ENCODE data around the gene HDAC9.

Gene HDAC9

DNA sequence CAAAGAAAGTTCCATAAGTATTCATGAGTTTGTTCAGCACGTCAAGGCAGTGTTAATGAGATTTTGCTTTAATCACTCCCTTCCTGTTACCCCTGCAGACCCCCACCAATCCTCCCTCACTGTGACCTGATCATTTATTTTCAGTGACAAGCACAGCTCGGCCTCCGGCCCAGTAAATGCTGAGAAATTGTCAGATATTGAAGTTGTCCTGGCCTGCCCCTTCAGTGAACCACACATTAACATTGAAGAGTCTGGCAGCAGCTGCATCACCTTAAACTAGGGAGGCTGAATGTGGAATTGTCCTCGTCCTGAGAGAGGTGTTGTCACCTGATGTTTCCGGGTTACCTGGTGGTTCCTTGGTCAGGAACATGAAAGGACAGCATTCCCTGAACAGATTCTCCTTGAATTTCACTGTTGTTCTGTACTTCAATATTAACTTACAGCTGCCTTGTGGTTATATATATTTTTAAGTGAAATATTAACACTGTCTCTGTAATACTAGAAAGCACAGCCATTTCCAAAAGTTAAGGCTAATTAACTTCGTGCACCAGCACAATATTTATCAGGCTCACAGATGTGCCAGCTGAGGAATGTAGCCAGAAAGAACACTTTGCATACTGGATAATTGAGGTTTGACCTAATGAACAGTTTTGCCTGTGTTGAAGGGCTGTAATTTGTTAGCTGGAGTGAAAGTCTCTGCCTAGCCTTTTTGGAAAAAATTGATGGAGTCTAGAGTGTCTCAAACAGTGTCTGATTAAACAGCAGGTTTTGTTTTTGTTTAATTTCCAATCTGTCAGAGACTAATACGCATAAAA lies 265.3 kb downstream of the HDAC9 start:
- no peak for DNase-seq (ENCODE audit: low read depth, low spot score)
- H3K27ac ChIP-seq = no peak overlapping the region

DNA sequence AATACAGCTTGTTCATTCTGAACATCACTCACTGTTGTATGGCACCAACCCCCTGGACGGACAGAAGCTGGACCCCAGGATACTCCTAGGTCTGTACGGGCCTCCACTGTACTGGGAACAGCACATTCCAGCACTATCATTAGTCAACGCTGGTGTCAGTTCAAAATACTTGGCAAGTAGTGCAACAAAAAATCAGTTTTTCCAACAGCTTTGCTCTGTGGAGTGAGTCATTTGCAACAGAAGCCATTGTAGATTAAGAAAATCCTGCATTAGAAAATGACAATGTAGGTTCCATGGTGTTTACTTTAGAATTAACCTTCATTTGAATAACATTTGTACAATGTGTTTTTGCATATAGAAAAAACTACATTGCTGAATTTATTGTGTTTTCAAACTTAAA lies 266.6 kb downstream of the HDAC9 start:
- no peak for DNase-seq (ENCODE audit: low read depth, low spot score)
- no peak overlapping the region for H3K27ac ChIP-seq

DNA sequence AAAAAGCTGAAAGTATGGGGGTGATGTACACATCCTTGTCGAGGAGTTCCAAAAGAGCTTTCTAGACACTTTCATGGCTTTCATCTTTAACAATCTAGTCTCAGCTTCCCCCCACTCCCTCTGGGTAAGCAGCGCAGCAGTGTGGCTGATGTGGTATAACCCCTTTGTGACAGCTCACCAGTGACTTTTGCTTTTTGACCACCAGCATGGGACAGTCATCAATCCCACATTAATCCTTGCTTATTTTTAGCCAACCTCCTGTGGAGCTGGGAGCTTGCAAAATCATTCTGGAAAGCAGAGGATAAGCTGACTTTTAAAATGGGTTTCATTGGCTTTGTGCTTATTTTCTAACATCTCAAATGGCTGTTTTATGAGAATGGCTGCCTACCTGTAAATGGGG lies 272.7 kb downstream of the HDAC9 start:
- H3K27ac ChIP-seq = no peak overlapping the region
- no peak for DNase-seq (ENCODE audit: low read depth, low spot score)

DNA sequence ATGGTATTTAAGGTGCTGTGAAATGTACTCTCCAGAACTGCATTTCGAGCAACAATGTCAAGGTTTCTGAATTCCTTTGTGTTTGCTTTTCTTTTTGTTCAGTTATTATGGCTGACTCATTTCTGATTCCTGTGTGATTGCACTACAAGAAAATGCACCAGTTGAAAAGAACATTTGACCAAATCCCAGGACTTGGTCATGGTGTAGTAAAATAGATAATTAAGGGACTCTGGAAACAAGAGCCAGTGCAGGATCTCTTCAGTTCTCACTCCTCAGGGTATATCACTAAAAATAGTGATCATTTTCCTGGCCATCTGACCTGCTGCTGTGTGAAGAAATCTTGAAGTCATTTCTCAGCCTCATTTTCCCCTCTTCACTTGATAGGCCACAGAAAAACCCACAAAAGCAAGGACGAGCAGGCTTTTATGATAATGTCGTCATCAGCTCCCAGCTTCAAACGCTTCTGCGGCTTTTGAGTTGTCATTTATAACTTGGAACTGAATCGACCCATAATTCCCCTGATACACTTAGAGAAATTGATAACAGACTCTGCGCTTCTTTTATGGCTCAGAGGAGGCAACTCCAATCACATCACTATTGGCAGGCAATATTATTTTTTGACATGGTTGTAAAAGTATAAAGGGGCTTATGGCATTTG lies 274.7 kb downstream of the HDAC9 start:
- no peak for DNase-seq (ENCODE audit: low read depth, low spot score)
- peak overlapping the region; percentile 22 for H3K27ac ChIP-seq

DNA sequence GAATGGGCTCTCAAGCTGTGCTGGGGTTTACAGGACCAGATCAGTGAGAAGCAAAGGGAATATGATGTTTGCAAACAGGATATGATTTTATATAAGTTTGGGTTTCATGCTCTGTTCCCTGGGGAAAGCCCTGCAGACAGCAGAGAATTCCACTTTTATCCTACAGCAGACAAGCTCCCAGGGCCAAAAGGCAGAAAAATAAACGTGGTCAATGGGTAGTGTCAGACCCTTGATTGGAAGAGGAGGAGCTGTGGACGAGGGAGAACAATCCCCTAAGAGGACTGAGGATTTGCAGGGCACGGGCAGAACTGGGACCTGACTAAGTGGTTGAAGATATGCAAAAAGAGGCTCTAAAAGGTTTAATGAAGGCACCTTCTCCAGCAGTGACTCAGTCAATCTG lies 275.3 kb downstream of the HDAC9 start:
- no peak for DNase-seq (ENCODE audit: low read depth, low spot score)
- H3K27ac ChIP-seq = no peak overlapping the region

DNA sequence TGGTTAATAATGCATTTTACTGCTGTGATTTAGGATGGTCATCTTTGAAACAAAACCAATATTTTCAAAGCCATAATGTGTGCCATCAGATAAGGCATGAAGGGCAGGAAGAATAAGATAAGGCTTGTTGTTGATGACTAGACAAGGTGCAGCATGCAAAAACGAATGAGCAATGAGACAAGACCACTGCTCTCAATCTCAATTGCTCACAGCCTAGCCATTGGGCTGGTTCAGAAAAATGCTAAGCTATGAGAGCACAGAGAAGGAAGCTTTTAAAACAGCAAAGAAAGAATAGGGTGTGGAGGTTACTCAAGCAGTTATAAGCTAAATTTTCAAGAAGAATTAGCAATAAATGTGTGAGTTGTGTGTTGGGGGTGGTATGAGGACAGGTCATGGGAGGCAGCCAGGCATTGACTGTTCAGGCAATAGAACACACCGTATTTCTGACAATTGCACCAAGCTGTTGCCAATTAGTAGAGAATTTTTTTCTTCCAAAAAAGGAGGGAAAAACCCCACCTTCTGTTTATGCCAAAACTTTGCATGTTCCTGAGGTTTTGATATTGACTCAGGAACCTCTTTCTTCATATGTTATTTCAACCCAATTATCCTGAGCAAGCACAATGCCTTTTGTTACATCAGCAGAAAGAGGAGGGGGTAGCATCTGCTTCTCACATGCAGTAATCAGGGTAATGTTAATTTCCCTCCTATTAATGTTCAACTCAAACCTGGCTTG lies 276.5 kb downstream of the HDAC9 start:
- DNase-seq (ENCODE audit: low read depth, low spot score) = no peak
- no peak overlapping the region for H3K27ac ChIP-seq

DNA sequence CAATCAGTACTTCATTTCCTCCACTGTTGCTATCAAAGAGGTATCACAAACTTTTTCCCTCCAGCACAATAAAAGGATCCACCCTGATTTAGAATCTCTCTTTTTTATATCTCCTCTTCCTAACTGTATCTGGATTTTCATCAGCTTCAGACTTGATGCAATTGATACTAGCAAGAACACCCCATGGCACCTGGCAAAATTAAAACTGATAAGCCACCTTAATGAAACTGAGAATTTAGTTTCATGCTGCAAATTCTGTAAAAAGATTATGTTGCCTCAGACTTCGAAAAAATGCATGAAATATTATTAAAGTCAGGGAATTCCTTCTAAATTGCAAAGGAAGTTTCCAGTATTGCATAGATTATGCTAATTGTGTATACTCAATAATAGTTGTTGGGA lies 277.0 kb downstream of the HDAC9 start:
- DNase-seq (ENCODE audit: low read depth, low spot score) = no peak
- no peak overlapping the region for H3K27ac ChIP-seq

DNA sequence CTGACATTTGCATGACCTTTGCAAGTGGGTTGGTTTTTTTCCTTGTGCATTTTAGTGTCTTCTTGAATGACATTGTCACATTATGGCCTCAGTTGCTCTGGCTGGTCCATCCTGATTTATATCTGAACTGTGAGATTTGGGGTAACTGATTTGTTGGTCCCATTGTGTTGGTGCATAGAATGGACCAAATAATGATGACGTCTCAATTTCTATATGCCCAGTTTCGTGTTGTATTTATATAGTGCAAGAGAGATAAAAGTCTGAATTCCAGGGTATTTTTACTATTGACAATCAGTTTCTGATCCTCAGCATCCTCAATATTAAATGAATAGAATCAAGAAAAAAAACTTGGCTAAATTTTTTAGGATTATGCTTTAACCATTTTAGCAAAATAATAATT lies 281.8 kb downstream of the HDAC9 start:
- no peak for DNase-seq (ENCODE audit: low read depth, low spot score)
- H3K27ac ChIP-seq = no peak overlapping the region

DNA sequence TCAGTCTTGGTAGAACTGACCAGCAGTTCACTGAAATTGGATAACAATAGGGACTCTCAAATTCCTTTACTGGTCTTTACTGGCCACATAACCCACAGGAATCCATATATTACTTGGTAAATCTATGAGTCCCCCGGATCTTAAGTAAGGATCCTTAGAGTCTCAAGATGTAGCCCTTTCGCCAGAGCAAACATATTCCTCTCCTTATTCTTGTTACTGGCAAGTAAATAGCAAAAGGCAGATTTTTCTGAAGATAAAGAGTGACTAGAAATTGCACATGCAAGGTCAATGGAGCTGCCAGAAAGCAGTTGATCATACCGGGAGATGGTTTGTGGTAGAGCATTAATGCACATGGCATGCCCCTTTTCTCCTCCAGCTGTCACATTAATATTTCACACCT lies 283.0 kb downstream of the HDAC9 start:
- no peak for DNase-seq (ENCODE audit: low read depth, low spot score)
- no peak overlapping the region for H3K27ac ChIP-seq

DNA sequence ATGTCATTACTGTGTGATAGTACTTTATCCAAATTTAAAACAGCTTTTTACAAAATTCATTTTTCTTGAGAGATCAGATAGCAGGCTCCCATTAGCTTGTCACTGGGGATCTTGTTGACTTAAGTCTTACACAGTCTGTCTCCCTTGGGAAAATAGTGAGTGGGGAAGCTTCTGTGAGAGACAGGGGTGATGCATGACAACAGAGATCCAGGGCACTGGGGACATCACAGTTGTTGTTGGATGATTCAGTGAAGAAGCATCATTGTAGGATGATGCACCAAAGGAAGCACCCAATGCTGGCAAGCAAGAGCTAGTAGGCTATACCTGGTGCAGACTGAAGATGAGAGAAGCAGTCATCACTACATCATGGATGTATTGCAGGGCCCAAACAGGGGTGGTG lies 284.7 kb downstream of the HDAC9 start:
- H3K27ac ChIP-seq = no peak overlapping the region
- no peak for DNase-seq (ENCODE audit: low read depth, low spot score)

DNA sequence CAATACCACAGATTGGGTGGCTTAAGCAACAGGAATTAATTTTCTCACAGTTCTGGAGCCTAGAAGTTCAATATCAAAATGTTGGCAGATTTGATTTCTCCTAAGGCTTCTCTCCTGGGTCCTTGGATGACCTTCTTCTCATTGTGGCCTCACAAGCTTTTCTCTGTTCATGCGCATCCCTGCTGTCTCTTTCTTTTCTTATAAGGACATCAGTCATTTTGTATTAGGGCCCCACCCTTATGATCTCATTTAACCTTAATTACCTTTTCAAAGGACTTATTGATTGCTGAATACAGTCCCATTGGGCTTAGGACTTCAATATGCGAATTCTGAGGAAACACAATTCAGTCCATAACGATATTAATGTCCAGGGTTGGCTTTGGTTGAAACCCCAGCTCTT lies 285.4 kb downstream of the HDAC9 start:
- no peak for DNase-seq (ENCODE audit: low read depth, low spot score)
- no peak overlapping the region for H3K27ac ChIP-seq

DNA sequence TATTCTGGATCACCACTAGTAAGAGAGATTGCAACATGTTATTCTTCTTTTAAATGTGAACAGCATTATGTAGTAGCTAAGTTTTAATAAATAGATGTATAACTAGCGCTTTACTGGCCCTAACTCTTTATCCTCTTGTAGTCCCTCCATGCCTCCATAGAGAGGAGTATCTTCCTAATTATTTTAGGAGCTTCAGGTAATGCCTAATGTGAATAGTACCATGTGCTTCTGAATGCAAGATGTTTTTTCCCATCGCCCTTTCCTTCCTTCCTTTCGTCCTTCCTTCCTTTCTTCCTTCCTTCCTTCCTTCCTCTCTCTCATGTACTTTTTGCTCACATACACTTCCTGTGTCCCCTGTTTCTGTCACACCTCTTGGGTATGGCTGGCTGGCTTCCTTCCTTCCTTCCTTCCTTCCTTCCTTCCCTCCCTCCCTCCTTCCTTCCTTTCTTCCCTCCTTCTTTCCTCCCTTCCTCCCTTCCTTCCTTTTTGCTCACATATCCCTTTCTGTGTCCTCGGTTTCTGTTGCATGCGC lies 290.7 kb downstream of the HDAC9 start:
- no peak for DNase-seq (ENCODE audit: low read depth, low spot score)
- H3K27ac ChIP-seq = no peak overlapping the region

DNA sequence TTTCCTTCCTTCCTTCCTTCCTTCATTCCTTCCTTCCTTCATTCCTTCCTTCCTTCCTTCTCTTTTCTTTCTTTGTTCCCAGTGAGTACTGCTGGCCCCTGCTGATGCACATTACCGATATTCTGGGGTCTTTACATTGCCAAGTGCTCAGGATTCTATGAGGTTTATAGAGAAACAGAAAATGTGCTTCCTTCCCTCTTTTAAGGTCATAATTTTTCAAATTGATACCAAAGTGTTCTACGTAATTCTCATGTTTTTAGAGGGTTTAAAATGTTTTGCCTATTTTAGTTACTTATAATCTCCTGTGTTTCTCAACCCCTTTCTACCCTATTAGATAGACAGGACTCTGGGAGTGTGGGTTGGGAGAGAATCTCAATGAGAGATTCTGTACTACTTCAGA lies 291.2 kb downstream of the HDAC9 start:
- H3K27ac ChIP-seq = no peak overlapping the region
- no peak for DNase-seq (ENCODE audit: low read depth, low spot score)

DNA sequence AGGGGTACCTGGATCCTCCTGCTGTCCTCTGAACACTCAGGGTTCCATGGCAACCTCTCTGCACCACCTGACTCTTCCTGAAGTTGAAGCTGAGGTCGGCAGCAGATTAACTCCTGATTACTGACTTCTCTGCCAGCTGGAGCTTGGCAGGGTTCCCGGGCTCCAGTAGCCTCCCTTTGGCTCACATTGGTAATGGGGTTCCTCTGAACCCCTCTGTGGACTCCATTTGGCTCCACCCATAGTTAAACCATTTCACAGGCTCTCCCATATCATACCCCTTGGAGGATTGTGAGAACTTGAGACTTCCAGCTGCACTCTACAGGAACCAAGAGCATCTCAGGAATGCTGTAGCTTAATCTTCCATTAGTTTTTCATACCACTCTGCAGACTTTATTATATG lies 292.5 kb downstream of the HDAC9 start:
- no peak overlapping the region for H3K27ac ChIP-seq
- no peak for DNase-seq (ENCODE audit: low read depth, low spot score)

DNA sequence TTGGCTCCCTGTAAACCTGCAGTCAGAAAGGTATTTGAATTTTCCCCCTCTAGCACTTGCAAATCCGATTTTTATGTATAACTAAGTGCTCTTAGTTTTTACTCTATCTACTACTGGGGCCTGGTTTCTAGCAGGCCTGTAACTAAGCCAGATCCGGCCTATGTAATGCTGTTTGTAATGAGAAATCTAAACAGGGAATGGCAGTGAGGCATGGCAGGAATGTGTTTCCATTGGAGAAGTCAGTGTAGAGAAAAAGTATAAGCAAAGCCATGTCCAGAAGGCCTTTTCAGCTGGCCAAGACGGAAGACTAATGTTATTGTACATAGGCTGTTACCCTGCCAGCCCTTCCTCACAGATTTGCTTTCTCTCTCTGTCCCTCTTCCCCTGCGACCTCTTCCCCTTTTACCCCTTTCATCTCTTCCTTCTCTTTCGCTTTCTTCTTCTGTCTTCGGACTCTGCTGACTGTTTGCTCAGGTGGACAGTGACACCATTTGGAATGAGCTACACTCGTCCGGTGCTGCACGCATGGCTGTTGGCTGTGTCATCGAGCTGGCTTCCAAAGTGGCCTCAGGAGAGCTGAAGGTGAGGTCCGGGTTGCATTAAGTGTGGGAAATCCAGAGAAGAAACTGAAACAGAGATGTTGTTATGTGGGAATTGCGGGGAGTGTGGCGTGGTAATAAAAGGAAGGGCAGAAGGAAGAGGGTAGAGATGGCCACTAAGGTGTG lies 297.5 kb downstream of the HDAC9 start:
- no peak for DNase-seq (ENCODE audit: low read depth, low spot score)
- H3K27ac ChIP-seq = no peak overlapping the region

DNA sequence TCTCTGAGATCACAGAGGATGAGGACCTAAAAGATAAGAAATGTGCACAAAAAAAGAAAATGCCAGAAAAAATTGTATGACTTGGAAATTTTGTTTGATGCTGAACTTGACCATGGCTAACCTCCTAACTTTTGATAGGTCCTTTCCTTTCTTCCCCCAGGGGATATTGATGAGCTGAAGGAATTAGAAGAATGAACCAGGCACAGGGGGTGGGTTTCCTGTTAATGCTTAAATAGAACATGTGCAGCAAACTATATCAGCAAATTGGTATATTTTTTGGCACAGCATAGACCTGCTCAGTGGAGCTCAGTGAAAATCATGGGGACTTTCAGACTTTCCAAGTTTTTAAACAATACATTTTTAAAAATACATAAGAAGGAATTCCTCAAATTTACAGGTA lies 300.7 kb downstream of the HDAC9 start:
- H3K27ac ChIP-seq = no peak overlapping the region
- DNase-seq (ENCODE audit: low read depth, low spot score) = no peak

DNA sequence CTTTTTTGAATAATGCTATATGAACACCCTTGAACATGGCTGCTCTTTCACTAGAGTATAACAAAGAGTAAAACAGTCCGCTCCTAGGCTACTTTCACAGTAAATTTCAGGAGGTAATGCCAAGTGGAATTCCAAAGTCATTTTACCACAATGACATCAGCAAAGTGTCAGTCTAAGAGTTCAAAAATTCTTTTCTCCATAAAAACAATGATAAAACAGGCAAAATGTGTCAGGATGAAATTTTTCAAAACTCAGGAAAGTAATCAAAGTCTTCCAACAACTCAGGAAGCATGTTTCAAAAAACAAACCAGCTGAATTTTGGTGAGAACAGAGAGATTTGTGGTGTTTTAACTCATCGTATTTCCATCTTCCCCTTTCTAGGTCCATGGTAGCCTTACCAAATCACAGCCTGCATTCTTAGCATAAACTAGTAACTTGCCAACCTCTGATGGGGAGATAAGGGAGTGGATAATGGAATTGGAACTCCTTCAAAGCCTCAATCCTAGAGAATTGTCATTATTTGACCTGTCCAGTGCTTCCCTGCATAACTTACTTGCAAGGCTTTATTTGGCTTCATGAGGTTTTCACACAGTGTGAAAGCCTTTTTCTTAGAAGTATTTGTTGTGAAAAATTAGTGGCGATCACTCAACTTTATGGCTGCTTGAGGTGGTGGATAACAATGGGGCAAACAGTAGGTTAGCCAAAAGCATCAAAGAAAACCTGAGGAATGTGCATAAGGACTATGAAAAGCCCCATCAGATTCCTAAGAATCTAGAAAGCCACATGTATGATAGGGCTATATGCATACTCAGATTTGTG lies 302.7 kb downstream of the HDAC9 start:
- DNase-seq (ENCODE audit: low read depth, low spot score) = no peak
- no peak overlapping the region for H3K27ac ChIP-seq

DNA sequence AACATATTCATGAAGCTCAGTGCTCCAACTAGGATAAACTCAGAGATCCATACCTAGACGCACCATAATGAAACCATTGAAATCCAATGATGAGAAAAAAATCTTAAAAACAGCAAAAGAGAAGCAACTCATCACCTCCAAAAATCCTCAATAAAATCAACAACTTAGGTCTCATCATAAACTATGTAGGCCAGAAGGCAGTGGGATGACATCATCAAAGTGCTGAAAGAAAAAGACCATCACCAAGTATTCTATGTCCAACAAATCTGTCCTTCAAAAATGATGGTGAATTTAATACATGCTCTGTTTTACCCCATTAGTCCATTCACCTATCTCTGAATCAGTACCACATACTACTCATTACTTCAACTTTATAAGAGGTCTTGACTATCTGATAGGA lies 304.4 kb downstream of the HDAC9 start:
- no peak for DNase-seq (ENCODE audit: low read depth, low spot score)
- no peak overlapping the region for H3K27ac ChIP-seq

DNA sequence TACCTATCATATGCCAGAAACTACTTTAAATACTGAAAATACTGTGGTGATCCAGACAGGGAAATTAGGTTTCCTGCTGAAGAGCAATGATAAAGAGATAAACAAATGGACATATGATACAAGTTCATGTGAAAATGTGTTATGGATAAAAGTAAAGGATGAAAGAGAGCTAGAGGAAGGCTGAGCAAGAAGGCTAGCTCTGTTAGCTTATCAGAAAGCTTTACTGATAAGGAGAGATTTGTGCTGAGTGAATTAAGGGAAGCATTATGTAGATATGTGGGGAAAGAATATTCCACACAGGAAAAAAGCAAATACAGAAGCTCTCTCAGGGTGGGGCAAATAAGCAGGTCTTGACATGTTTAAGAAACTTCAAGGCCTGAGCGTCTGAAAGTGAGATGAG lies 308.4 kb downstream of the HDAC9 start:
- DNase-seq (ENCODE audit: low read depth, low spot score) = no peak
- no peak overlapping the region for H3K27ac ChIP-seq

DNA sequence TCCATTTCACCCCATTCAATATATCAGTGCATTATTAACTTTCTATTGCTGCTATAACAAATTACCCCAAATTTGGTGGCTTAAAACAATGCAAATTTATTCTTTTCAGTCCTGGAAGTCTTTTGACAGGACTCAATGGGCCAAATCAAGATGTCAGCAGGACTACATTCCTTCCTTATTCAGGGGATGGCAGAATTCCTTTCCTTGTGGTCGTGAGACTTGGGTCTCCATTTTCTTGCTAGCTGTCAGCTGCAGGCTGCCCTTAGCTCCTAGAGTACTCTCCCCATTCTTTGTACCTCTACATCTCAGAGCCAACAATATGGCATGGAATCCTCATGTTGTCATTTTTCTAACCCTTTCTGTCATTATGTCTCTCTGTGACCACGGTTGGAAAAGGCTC lies 310.6 kb downstream of the HDAC9 start:
- DNase-seq (ENCODE audit: low read depth, low spot score) = no peak
- H3K27ac ChIP-seq = no peak overlapping the region
